H9 (cell line): Measurements from ENCODE around the gene PLEKHA7. TPM values are rescaled to one million over a fixed set of nuclear protein-coding genes. Genes with fewer than 3 reads are reported as not detected.

ENCODE experiments used
- DNase-seq: peaks from one replicate; pipeline ENCODE4 v3.0.0-alpha.2; 2017
- H2AFZ ChIP-seq: one replicate; pipeline ENCODE4 v1.6.1; 2013; ENCODE audit warnings: mild to moderate bottlenecking, low read length, control low read depth, moderate library complexity
- H2AK5ac ChIP-seq: 2 replicates; pipeline ENCODE4 v1.6.1; 2013; ENCODE audit warnings: low read length, control low read depth, mixed read lengths; ENCODE audit not compliant: insufficient read length
- H2BK120ac ChIP-seq: one replicate; pipeline ENCODE4 v1.6.1; 2013; ENCODE audit warnings: low read depth, mild to moderate bottlenecking, low read length, control low read depth, inconsistent platforms; ENCODE audit not compliant: poor library complexity, severe bottlenecking
- H2BK12ac ChIP-seq: 2 replicates; pipeline ENCODE4 v1.6.1; 2013; ENCODE audit warnings: low read length, control low read depth, mixed read lengths, low read depth; ENCODE audit not compliant: insufficient read length
- H2BK15ac ChIP-seq: 2 replicates; pipeline ENCODE4 v1.6.1; 2013; ENCODE audit warnings: low read depth, low read length, control low read depth
- H2BK20ac ChIP-seq: one replicate; pipeline ENCODE4 v1.6.1; 2013; ENCODE audit warnings: low read depth, mild to moderate bottlenecking, low read length, control low read depth, inconsistent platforms; ENCODE audit not compliant: poor library complexity, severe bottlenecking
- H2BK5ac ChIP-seq: 2 replicates; pipeline ENCODE4 v1.6.1; 2013; ENCODE audit warnings: low read length, control low read depth, mixed read lengths; ENCODE audit not compliant: insufficient read length
- H3K14ac ChIP-seq: 2 replicates; pipeline ENCODE4 v1.6.1; 2013; ENCODE audit warnings: low read length, control low read depth; ENCODE audit not compliant: insufficient read depth
- H3K18ac ChIP-seq: 2 replicates; pipeline ENCODE4 v1.6.1; 2013; ENCODE audit warnings: low read depth, mild to moderate bottlenecking, mixed read lengths, low read length, control low read depth; ENCODE audit not compliant: insufficient read length
- H3K23ac ChIP-seq: 2 replicates; pipeline ENCODE4 v1.6.1; 2013; ENCODE audit warnings: low read length, control low read depth, mixed read lengths, low read depth; ENCODE audit not compliant: insufficient read length
- H3K23me2 ChIP-seq: 2 replicates; pipeline ENCODE4 v1.6.1; 2013; ENCODE audit warnings: low read depth, mild to moderate bottlenecking, mixed read lengths, low read length, control low read depth; ENCODE audit not compliant: insufficient read length, poor library complexity, severe bottlenecking
- H3K27ac ChIP-seq: 2 replicates; pipeline ENCODE4 v1.5.1; 2013; ENCODE audit warnings: low read length, control low read depth, mixed read lengths, low read depth; ENCODE audit not compliant: insufficient read length
- H3K27me3 ChIP-seq: 2 replicates; pipeline ENCODE4 v1.6.1; 2013; ENCODE audit warnings: low read length, control low read depth, inconsistent platforms; ENCODE audit not compliant: insufficient read depth
- H3K4ac ChIP-seq: 2 replicates; pipeline ENCODE4 v1.6.1; 2013; ENCODE audit warnings: low read depth, mild to moderate bottlenecking, control low read depth, inconsistent platforms, low read length, moderate library complexity
- H3K4me1 ChIP-seq: 2 replicates; pipeline ENCODE4 v1.6.1; 2013; ENCODE audit warnings: low read length, control low read depth, inconsistent platforms; ENCODE audit not compliant: insufficient read depth
- H3K4me2 ChIP-seq: 2 replicates; pipeline ENCODE4 v1.6.1; 2013; ENCODE audit warnings: low read length, control low read depth, mixed read lengths; ENCODE audit not compliant: insufficient read length, insufficient read depth
- H3K56ac ChIP-seq: 2 replicates; pipeline ENCODE4 v1.6.1; 2013; ENCODE audit warnings: low read depth, mild to moderate bottlenecking, mixed read lengths, low read length, control low read depth; ENCODE audit not compliant: insufficient read length
- H3K79me1 ChIP-seq: 2 replicates; pipeline ENCODE4 v1.6.1; 2013; ENCODE audit warnings: low read depth, mild to moderate bottlenecking, moderate library complexity, low read length, control low read depth, inconsistent platforms; ENCODE audit not compliant: insufficient read depth, poor library complexity, severe bottlenecking
- H3K79me2 ChIP-seq: 2 replicates; pipeline ENCODE4 v1.6.1; 2013; ENCODE audit warnings: low read length, control low read depth, inconsistent platforms; ENCODE audit not compliant: insufficient read depth
- H3K9ac ChIP-seq: 2 replicates; pipeline ENCODE4 v1.6.1; 2013; ENCODE audit warnings: low read length, control low read depth, mixed read lengths; ENCODE audit not compliant: insufficient read length; ENCODE audit errors: extremely low read depth
- H3K9me3 ChIP-seq: one replicate; pipeline ENCODE4 v1.6.1; 2013; ENCODE audit warnings: low read depth, low read length, inconsistent platforms; ENCODE audit not compliant: control insufficient read depth
- H3T11ph ChIP-seq: one replicate; pipeline ENCODE4 v1.6.1; 2013; ENCODE audit warnings: mild to moderate bottlenecking, low read length, control low read depth, inconsistent platforms
- H4K20me1 ChIP-seq: one replicate; pipeline ENCODE4 v1.6.1; 2013; ENCODE audit not compliant: control insufficient read depth, insufficient read length, insufficient read depth
- H4K5ac ChIP-seq: 2 replicates; pipeline ENCODE4 v1.6.1; 2013; ENCODE audit warnings: low read depth, mild to moderate bottlenecking, mixed read lengths, low read length, control low read depth; ENCODE audit not compliant: insufficient read length
- H4K8ac ChIP-seq: replicated peaks from 2 replicates; pipeline ENCODE4 v1.6.1; 2013; ENCODE audit warnings: low read length, control low read depth, mixed read lengths, low read depth; ENCODE audit not compliant: insufficient read length
- H4K91ac ChIP-seq: 2 replicates; pipeline ENCODE4 v1.6.1; 2013; ENCODE audit warnings: low read depth, mild to moderate bottlenecking, moderate library complexity, mixed read lengths, low read length, control low read depth; ENCODE audit not compliant: insufficient read length
- H3K27ac Mint-ChIP-seq, 3 experiments: 2 replicates in 2 of 3; 3 replicates in 1 of 3; pipeline ENCODE4 v1.8.0; 2020 to 2021; ENCODE audit warnings: mixed read lengths in 3 of 3, mild to moderate bottlenecking in 1 of 3, moderate library complexity in 1 of 3
- H3K27me3 Mint-ChIP-seq: 2 replicates; pipeline ENCODE4 v1.8.0; 2021; ENCODE audit warnings: low read depth, mild to moderate bottlenecking, moderate library complexity, mixed read lengths
- H3K36me3 Mint-ChIP-seq, 3 experiments: 2 replicates in 2 of 3; 3 replicates in 1 of 3; pipeline ENCODE4 v1.8.0; 2020 to 2021; ENCODE audit warnings: low read depth in 3 of 3, mixed read lengths in 3 of 3; ENCODE audit not compliant: insufficient read depth in 1 of 3
- H3K4me1 Mint-ChIP-seq, 2 experiments: 2 replicates each; pipeline ENCODE4 v1.8.0; 2020; ENCODE audit warnings: mixed read lengths in 2 of 2
- H3K4me3 Mint-ChIP-seq, 2 experiments: 2 replicates in 1 of 2; 3 replicates in 1 of 2; pipeline ENCODE4 v1.8.0; 2020 to 2021; ENCODE audit warnings: mild to moderate bottlenecking in 2 of 2, mixed read lengths in 2 of 2, moderate library complexity in 1 of 2
- H3K9me3 Mint-ChIP-seq, 2 experiments: 2 replicates in 1 of 2; 3 replicates in 1 of 2; pipeline ENCODE4 v1.8.0; 2020; ENCODE audit warnings: mild to moderate bottlenecking in 2 of 2, mixed read lengths in 2 of 2, moderate library complexity in 1 of 2
- CTCF ChIP-seq: fragments of 200-600 bp; sonication (generic); conservative IDR thresholded peaks from 3 replicates; pipeline ENCODE4 v1.8.0; 2021; ENCODE audit warnings: antibody characterized with exemption, mild to moderate bottlenecking
- total RNA-seq: library from RNA; stranded (reverse); gene quantifications from 2 replicates; pipeline ENCODE4 v1.2.1, GENCODE V29; 2021

The PLEKHA7 gene
- total RNA-seq, 1 experiment from 2014 or later, result 21.0 TPM

GRCh38 chr11:16799890-16800289 lies 214.3 kb downstream of the PLEKHA7 start:
- Histone ChIP-seq H3K4ac (no peak overlapping the region), H4K8ac (no peak overlapping the region), H3K9me3 (no peaks in the 10 kb centered on the region), H3K4me1 (no peaks in the 10 kb centered on the region), H2BK12ac (no peak overlapping the region), H3K18ac (no peak overlapping the region), H3K9ac (no peak overlapping the region), H2BK120ac (no peak overlapping the region), H3T11ph (no peak overlapping the region), H3K79me1 (no peaks in the 10 kb centered on the region), H3K27me3 (no peaks in the 10 kb centered on the region; the same call in 1 of the 2 replicates), H3K56ac (no peak overlapping the region), H2AFZ (no peak overlapping the region), H2BK5ac (no peak overlapping the region), H2BK15ac (no peak overlapping the region), H3K23ac (no peak overlapping the region), H4K20me1 (no peaks in the 10 kb centered on the region), H3K4me2 (no peak overlapping the region), H3K79me2 (no peaks in the 10 kb centered on the region), H3K23me2 (no peaks in the 10 kb centered on the region), H3K14ac (no peak overlapping the region), H4K5ac (no peak overlapping the region), H4K91ac (no peak overlapping the region), H2BK20ac (no peak overlapping the region), H2AK5ac (no peak overlapping the region), H3K27ac (no peak overlapping the region)
- DNase-seq, result no peak
- Mint-ChIP-seq H3K27me3 (no peaks in the 10 kb centered on the region), H3K4me3 (no peak overlapping the region), H3K9me3 (no peaks in the 10 kb centered on the region), H3K36me3 (peaks cover 0 to 30% (median 12%) of the 10 kb centered on the region in 3 experiments; a peak in 5 of 7 replicates), H3K4me1 (peaks cover 0 to 10% of the 10 kb centered on the region in 2 experiments; a peak in 2 of 4 replicates), H3K27ac (no peak overlapping the region)
- TF ChIP-seq CTCF, result no peak
